BLaER1 treated with 17β-estradiol and CSF1 and Interleukin-3, amounts not matched to agents 10 nM and 100 nM (cell line): ENCODE data around the gene FFAR2.
"Not testable (repeated sequence)": the region's sequence is repeated elsewhere in the genome, so short reads cannot be mapped to it uniquely, and the experiment has no call there.

Source experiments
- H3K27ac ChIP-seq, 11 experiments: shearing (Covaris generic); formaldehyde crosslinking; 2 replicates each; pipeline ENCODE4 v1.8.1; 2022
- H3K27me3 ChIP-seq, 11 experiments: shearing (Covaris generic); formaldehyde crosslinking; 2 replicates each; pipeline ENCODE4 v1.8.1; 2022
- H3K36me3 ChIP-seq, 11 experiments: shearing (Covaris generic); formaldehyde crosslinking; 2 replicates each; pipeline ENCODE4 v1.8.1; 2022
- H3K4me1 ChIP-seq, 10 experiments: shearing (Covaris generic); formaldehyde crosslinking; 2 replicates each; pipeline ENCODE4 v1.8.1; 2022
- H3K4me2 ChIP-seq, 11 experiments: shearing (Covaris generic); formaldehyde crosslinking; 2 replicates each; pipeline ENCODE4 v1.8.1; 2022
- H3K4me3 ChIP-seq, 10 experiments: shearing (Covaris generic); formaldehyde crosslinking; 2 replicates each; pipeline ENCODE4 v1.8.1; 2022
- H3K9ac ChIP-seq, 11 experiments: shearing (Covaris generic); formaldehyde crosslinking; 2 replicates each; pipeline ENCODE4 v1.8.1; 2022
- H3K9me3 ChIP-seq, 11 experiments: shearing (Covaris generic); formaldehyde crosslinking; replicated peaks in 1 of 11; 2 replicates each; pipeline ENCODE4 v1.8.1; 2022
- H4K20me1 ChIP-seq, 11 experiments: shearing (Covaris generic); formaldehyde crosslinking; 2 replicates each; pipeline ENCODE4 v1.8.1; 2022
- Cebpa-rat ChIP-seq, 11 experiments: shearing (Covaris generic); IDR thresholded peaks; 2 replicates each; pipeline ENCODE4 v1.8.1; 2022

The FFAR2 gene

GRCh38 chr19:35466259-35466658, 18.2 kb downstream of the FFAR2 start:
- Histone ChIP-seq H3K9me3 (no peaks in the 10 kb centered on the region), H3K4me2 (peak overlapping the region in 7 of 11 experiments; percentile 8 to 89 (median 60); a peak in 9 of 22 replicates), H3K27ac (peak overlapping the region in 8 of 11 experiments; percentile 27 to 89 (median 40); a peak in 11 of 22 replicates), H3K27me3 (no peaks in the 10 kb centered on the region), H4K20me1 (no peaks in the 10 kb centered on the region), H3K4me1 (peaks cover 77 to 91% (median 84%) of the 10 kb centered on the region in 10 experiments), H3K4me3 (no peak overlapping the region), H3K9ac (no peak overlapping the region), H3K36me3 (no peaks in the 10 kb centered on the region)
- TF ChIP-seq Cebpa-rat (IDR thresholded peaks at IDR 0.05): no peak

- Histone ChIP-seq H4K20me1 (no peaks in the 10 kb centered on the region), H3K9ac (peak overlapping the region in 3 of 11 experiments; percentile 4 to 41 (median 9); a peak in 4 of 22 replicates), H3K4me1 (peaks cover 53 to 70% (median 62%) of the 10 kb centered on the region in 10 experiments), H3K27me3 (no peaks in the 10 kb centered on the region), H3K4me2 (peak overlapping the region; percentile 36 to 89 (median 54)), H3K4me3 (no peak overlapping the region), H3K36me3 (no peaks in the 10 kb centered on the region), H3K27ac (peak overlapping the region in 6 of 11 experiments; percentile 31 to 51 (median 44); a peak in 10 of 22 replicates), H3K9me3 (no peaks in the 10 kb centered on the region)
- no peak for TF ChIP-seq Cebpa-rat (IDR thresholded peaks at IDR 0.05)
Measured at GRCh38 chr19:35468637-35469036, 20.6 kb downstream of the FFAR2 start.

GRCh38 chr19:35470128-35470527, 22.1 kb downstream of the FFAR2 start:
- H3K27me3 ChIP-seq: no peaks in the 10 kb centered on the region
- TF ChIP-seq Cebpa-rat (IDR thresholded peaks at IDR 0.05): no peak
- H3K27ac ChIP-seq: peak overlapping the region in 4 of 11 experiments; percentile 29 to 66 (median 49); a peak in 8 of 22 replicates

GRCh38 chr19:35471075-35471474, 23.0 kb downstream of the FFAR2 start:
- H3K27ac ChIP-seq, H3K9me3 ChIP-seq, H3K4me2 ChIP-seq, H3K9ac ChIP-seq, H3K4me3 ChIP-seq, H3K27me3 ChIP-seq, H4K20me1 ChIP-seq, H3K36me3 ChIP-seq: not testable (repeated sequence)
- peaks cover 37 to 47% (median 45%) of the 10 kb centered on the region in 10 experiments for H3K4me1 ChIP-seq

More at GRCh38 chr19:35470128-35470527, 22.1 kb downstream of the FFAR2 start:
- Histone ChIP-seq H3K9me3 (no peaks in the 10 kb centered on the region), H3K9ac (peak overlapping the region in 4 of 11 experiments; percentile 12 to 21 (median 14); a peak in 2 of 22 replicates), H3K36me3 (no peaks in the 10 kb centered on the region), H4K20me1 (no peaks in the 10 kb centered on the region), H3K4me2 (peak overlapping the region; percentile 6 to 62 (median 37); a peak in 20 of 22 replicates), H3K4me3 (no peak overlapping the region), H3K4me1 (peaks cover 42 to 56% (median 47%) of the 10 kb centered on the region in 10 experiments)

GRCh38 chr19:35471946-35472345, 23.9 kb downstream of the FFAR2 start:
- Histone ChIP-seq H3K36me3 (no peaks in the 10 kb centered on the region), H4K20me1 (no peaks in the 10 kb centered on the region), H3K27ac (no peak overlapping the region), H3K9me3 (no peaks in the 10 kb centered on the region), H3K9ac (no peak overlapping the region), H3K4me1 (peaks cover 32 to 38% (median 37%) of the 10 kb centered on the region in 10 experiments), H3K4me3 (no peak overlapping the region), H3K4me2 (no peak overlapping the region), H3K27me3 (no peaks in the 10 kb centered on the region)
- no peak for TF ChIP-seq Cebpa-rat (IDR thresholded peaks at IDR 0.05)

GRCh38 chr19:35474104-35474503, 26.0 kb downstream of the FFAR2 start:
- no peak overlapping the region for H3K4me2 ChIP-seq

GRCh38 chr19:35474594-35474993, 26.5 kb downstream of the FFAR2 start:
- H3K27me3 ChIP-seq, H4K20me1 ChIP-seq, H3K36me3 ChIP-seq, H3K4me3 ChIP-seq, H3K9ac ChIP-seq, H3K9me3 ChIP-seq, H3K4me2 ChIP-seq, H3K27ac ChIP-seq: not testable (repeated sequence)
- H3K4me1 ChIP-seq: peaks cover 9 to 12% (median 10%) of the 10 kb centered on the region in 10 experiments

More at GRCh38 chr19:35474104-35474503, 26.0 kb downstream of the FFAR2 start:
- H3K9ac ChIP-seq: no peak overlapping the region
- H3K27ac ChIP-seq: no peak overlapping the region
- no peaks in the 10 kb centered on the region for H3K9me3 ChIP-seq
- H3K4me3 ChIP-seq: no peak overlapping the region
- H3K4me1 ChIP-seq: peaks cover 10 to 17% (median 15%) of the 10 kb centered on the region in 10 experiments
- H3K27me3 ChIP-seq: no peaks in the 10 kb centered on the region
- H4K20me1 ChIP-seq: no peaks in the 10 kb centered on the region
- no peak for TF ChIP-seq Cebpa-rat (IDR thresholded peaks at IDR 0.05)
- H3K36me3 ChIP-seq: no peaks in the 10 kb centered on the region

- no peak overlapping the region for H3K9ac ChIP-seq
- H3K27me3 ChIP-seq: no peaks in the 10 kb centered on the region
- no peaks in the 10 kb centered on the region for H3K9me3 ChIP-seq
- H3K36me3 ChIP-seq: no peaks in the 10 kb centered on the region
- no peaks in the 10 kb centered on the region for H3K4me1 ChIP-seq
- H3K4me3 ChIP-seq: no peak overlapping the region
- H3K27ac ChIP-seq: no peak overlapping the region
- no peak overlapping the region for H3K4me2 ChIP-seq
- no peaks in the 10 kb centered on the region for H4K20me1 ChIP-seq
- TF ChIP-seq Cebpa-rat (IDR thresholded peaks at IDR 0.05): no peak
Measured at GRCh38 chr19:35476149-35476548, 28.1 kb downstream of the FFAR2 start.

- H3K9me3 ChIP-seq: no peaks in the 10 kb centered on the region
- no peak overlapping the region for H3K4me3 ChIP-seq
- no peaks in the 10 kb centered on the region for H4K20me1 ChIP-seq
- H3K27ac ChIP-seq: no peak overlapping the region
- no peaks in the 10 kb centered on the region for H3K27me3 ChIP-seq
- H3K36me3 ChIP-seq: no peaks in the 10 kb centered on the region
- no peak overlapping the region for H3K4me2 ChIP-seq
- TF ChIP-seq Cebpa-rat (IDR thresholded peaks at IDR 0.05): no peak
- peaks cover 0 to 5% (median under 1%) of the 10 kb centered on the region in 10 experiments; a peak in 8 of 20 replicates for H3K4me1 ChIP-seq
- H3K9ac ChIP-seq: no peak overlapping the region
Measured at GRCh38 chr19:35478794-35479677, 31.0 kb downstream of the FFAR2 start.
